ENCODE measurements around the gene PDE4D.

DNA sequence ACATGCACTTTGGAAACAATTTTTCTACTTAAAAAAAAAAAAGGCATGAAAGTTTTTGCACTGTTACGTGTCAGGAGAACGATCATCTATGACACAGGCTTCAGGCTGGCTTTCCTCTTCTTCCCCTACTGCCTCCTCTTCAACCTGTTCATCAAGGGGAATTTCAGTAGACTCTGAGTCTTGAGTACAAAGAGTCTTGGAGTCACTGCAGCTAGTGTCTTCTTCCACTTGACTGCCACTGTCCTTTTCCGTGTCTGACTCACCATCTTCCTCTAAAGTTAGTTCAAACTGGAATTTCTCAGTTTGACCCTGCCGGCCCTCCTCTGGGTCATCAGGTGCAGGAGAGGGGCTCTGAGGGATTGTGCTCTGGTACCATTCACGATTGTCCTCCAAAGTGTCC, 918.9 kb downstream of the PDE4D start:
- TF ChIP-seq EZH2phosphoT487 (IDR thresholded peaks at IDR 0.05; ENCODE audit: borderline replicate concordance, low read depth, low read length): no peak
- TF ChIP-seq, protein P1, sequence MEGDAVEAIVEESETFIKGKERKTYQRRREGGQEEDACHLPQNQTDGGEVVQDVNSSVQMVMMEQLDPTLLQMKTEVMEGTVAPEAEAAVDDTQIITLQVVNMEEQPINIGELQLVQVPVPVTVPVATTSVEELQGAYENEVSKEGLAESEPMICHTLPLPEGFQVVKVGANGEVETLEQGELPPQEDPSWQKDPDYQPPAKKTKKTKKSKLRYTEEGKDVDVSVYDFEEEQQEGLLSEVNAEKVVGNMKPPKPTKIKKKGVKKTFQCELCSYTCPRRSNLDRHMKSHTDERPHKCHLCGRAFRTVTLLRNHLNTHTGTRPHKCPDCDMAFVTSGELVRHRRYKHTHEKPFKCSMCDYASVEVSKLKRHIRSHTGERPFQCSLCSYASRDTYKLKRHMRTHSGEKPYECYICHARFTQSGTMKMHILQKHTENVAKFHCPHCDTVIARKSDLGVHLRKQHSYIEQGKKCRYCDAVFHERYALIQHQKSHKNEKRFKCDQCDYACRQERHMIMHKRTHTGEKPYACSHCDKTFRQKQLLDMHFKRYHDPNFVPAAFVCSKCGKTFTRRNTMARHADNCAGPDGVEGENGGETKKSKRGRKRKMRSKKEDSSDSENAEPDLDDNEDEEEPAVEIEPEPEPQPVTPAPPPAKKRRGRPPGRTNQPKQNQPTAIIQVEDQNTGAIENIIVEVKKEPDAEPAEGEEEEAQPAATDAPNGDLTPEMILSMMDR (conservative IDR thresholded peaks at IDR 0.05; ENCODE audit: low read length): no peak
